Endodermal cell (in vitro differentiated cells): ENCODE measurements around the gene CYSRT1. TPM values are rescaled to one million over a fixed set of nuclear protein-coding genes. Genes with fewer than 3 reads are reported as not detected.

ENCODE experiments used
- DNase-seq: peaks from one replicate; pipeline ENCODE4 v3.0.0-alpha.2; 2017
- H3K27ac ChIP-seq: 2 replicates; pipeline ENCODE4 v1.5.1; 2013; ENCODE audit warnings: mild to moderate bottlenecking, low read depth, low read length, moderate library complexity
- H3K27me3 ChIP-seq: 2 replicates; pipeline ENCODE4 v1.6.1; 2013; ENCODE audit warnings: mild to moderate bottlenecking, low read length, moderate library complexity; ENCODE audit not compliant: insufficient read depth, control insufficient read depth, poor library complexity, severe bottlenecking
- H3K36me3 ChIP-seq: 2 replicates; pipeline ENCODE4 v1.7.0; 2013; ENCODE audit warnings: mild to moderate bottlenecking, low read length, moderate library complexity; ENCODE audit not compliant: control insufficient read depth, insufficient read depth
- H3K4me1 ChIP-seq: one replicate; pipeline ENCODE4 v1.7.0; 2013; ENCODE audit warnings: low read length; ENCODE audit not compliant: control insufficient read depth, insufficient read depth
- H3K4me3 ChIP-seq: 2 replicates; pipeline ENCODE4 v1.5.1; 2013; ENCODE audit warnings: mild to moderate bottlenecking, low read length, moderate library complexity
- H3K9ac ChIP-seq: 2 replicates; pipeline ENCODE4 v1.6.1; 2013; ENCODE audit warnings: mild to moderate bottlenecking, low read length, moderate library complexity; ENCODE audit not compliant: poor library complexity, severe bottlenecking; ENCODE audit errors: extremely low read depth
- H3K9me3 ChIP-seq: 2 replicates; pipeline ENCODE4 v1.6.1; 2013; ENCODE audit warnings: mild to moderate bottlenecking, low read length, moderate library complexity; ENCODE audit not compliant: control insufficient read depth
- H3K27ac Mint-ChIP-seq: 2 replicates; pipeline ENCODE4 v1.8.0; 2020; ENCODE audit warnings: mixed read lengths
- H3K27me3 Mint-ChIP-seq: 2 replicates; pipeline ENCODE4 v1.8.0; 2021; ENCODE audit warnings: mild to moderate bottlenecking, mixed read lengths; ENCODE audit not compliant: insufficient read depth
- H3K36me3 Mint-ChIP-seq: 2 replicates; pipeline ENCODE4 v1.8.0; 2020; ENCODE audit warnings: low read depth, mixed read lengths
- H3K4me1 Mint-ChIP-seq: 2 replicates; pipeline ENCODE4 v1.8.0; 2020; ENCODE audit warnings: mixed read lengths
- H3K4me3 Mint-ChIP-seq: 2 replicates; pipeline ENCODE4 v1.8.0; 2020; ENCODE audit warnings: mild to moderate bottlenecking, moderate library complexity, mixed read lengths
- H3K9me3 Mint-ChIP-seq: 2 replicates; pipeline ENCODE4 v1.8.0; 2020; ENCODE audit warnings: mild to moderate bottlenecking, mixed read lengths
- WGBS, 2 experiments: methylation state at CpG; one replicate each; pipeline versions ENCODE4 v1.1.5 to v1.1.7; 2013; ENCODE audit warnings: missing lambda C conversion rate in 2 of 2, mixed read lengths in 1 of 2; ENCODE audit not compliant: insufficient coverage in 1 of 2, insufficient read length in 1 of 2; 5-methylcytosine and 5-hydroxymethylcytosine counted together
- total RNA-seq, 2 donors: library from RNA; stranded (reverse); fragmentation: NEBNext Ultra II Directional in 1 of 2; extraction: Animal tissue kit (Norgen Biotek cat#: 25700) in 1 of 2; gene quantifications; 2 replicates in 1 of 2; 3 replicates in 1 of 2; pipeline ENCODE4 v1.2.1, GENCODE V29; 2021
- TF ChIP-seq, protein P1 (sequence below): fragments of 200-600 bp; sonication (generic); conservative IDR thresholded peaks from 2 replicates; pipeline ENCODE4 v1.5.0; 2021; ENCODE audit warnings: antibody characterized with exemption, mild to moderate bottlenecking

Gene CYSRT1
- total RNA-seq, 2 donors from 2014 or later: 1.4 to 1.8 TPM

GRCh38 chr9:137251194-137251461, 26.2 kb downstream of the CYSRT1 start, which contains the start of gene STPG3:
Gene STPG3, plus strand, starts transcription at chr9:137251286. Its CDS starts 1 bp downstream, at chr9:137251287.
- Mint-ChIP-seq H3K27ac (no peak within 1 kb of the TSS), H3K27me3 (peaks cover 4% of the 10 kb centered on the region), H3K4me1 (peaks cover 20% of the 10 kb centered on the region), H3K36me3 (no peaks in the 10 kb centered on the region), H3K9me3 (no peaks in the 10 kb centered on the region), H3K4me3 (no peak within 1 kb of the TSS)
- no peak for DNase-seq
- H3K4me1 ChIP-seq: peaks cover 9% of the 10 kb centered on the region
- no peaks in the 10 kb centered on the region for H3K36me3 ChIP-seq
- H3K9ac ChIP-seq: no peak within 1 kb of the TSS
- no peaks in the 10 kb centered on the region for H3K9me3 ChIP-seq
- 73 to 88% methylated on average over 3 to 4 of the region's 4 CpGs for WGBS, 2 experiments
- no peaks in the 10 kb centered on the region for H3K27me3 ChIP-seq
- H3K4me3 ChIP-seq: no peak within 1 kb of the TSS
- TF ChIP-seq, protein P1, sequence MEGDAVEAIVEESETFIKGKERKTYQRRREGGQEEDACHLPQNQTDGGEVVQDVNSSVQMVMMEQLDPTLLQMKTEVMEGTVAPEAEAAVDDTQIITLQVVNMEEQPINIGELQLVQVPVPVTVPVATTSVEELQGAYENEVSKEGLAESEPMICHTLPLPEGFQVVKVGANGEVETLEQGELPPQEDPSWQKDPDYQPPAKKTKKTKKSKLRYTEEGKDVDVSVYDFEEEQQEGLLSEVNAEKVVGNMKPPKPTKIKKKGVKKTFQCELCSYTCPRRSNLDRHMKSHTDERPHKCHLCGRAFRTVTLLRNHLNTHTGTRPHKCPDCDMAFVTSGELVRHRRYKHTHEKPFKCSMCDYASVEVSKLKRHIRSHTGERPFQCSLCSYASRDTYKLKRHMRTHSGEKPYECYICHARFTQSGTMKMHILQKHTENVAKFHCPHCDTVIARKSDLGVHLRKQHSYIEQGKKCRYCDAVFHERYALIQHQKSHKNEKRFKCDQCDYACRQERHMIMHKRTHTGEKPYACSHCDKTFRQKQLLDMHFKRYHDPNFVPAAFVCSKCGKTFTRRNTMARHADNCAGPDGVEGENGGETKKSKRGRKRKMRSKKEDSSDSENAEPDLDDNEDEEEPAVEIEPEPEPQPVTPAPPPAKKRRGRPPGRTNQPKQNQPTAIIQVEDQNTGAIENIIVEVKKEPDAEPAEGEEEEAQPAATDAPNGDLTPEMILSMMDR: no peak
- H3K27ac ChIP-seq: no peak within 1 kb of the TSS

- Histone ChIP-seq H3K36me3 (peaks cover 5% of the 10 kb centered on the region), H3K27me3 (no peaks in the 10 kb centered on the region), H3K4me1 (peaks cover 15% of the 10 kb centered on the region), H3K9ac (no peak overlapping the region), H3K27ac (no peak overlapping the region), H3K4me3 (no peak overlapping the region), H3K9me3 (no peaks in the 10 kb centered on the region)
- WGBS, 2 experiments: 88 to 93% methylated on average over 10 to 22 of the region's 22 CpGs
- peaks cover 4% of the 10 kb centered on the region for H3K27me3 Mint-ChIP-seq
- no peak overlapping the region for H3K4me3 Mint-ChIP-seq
- peaks cover 1% of the 10 kb centered on the region for H3K36me3 Mint-ChIP-seq
- H3K27ac Mint-ChIP-seq: no peak overlapping the region
- TF ChIP-seq, protein P1: no peak
- peaks cover 20% of the 10 kb centered on the region for H3K4me1 Mint-ChIP-seq
- no peaks in the 10 kb centered on the region for H3K9me3 Mint-ChIP-seq
- DNase-seq: no peak
Measured at GRCh38 chr9:137251490-137252268, 26.7 kb downstream of the CYSRT1 start.

DNA sequence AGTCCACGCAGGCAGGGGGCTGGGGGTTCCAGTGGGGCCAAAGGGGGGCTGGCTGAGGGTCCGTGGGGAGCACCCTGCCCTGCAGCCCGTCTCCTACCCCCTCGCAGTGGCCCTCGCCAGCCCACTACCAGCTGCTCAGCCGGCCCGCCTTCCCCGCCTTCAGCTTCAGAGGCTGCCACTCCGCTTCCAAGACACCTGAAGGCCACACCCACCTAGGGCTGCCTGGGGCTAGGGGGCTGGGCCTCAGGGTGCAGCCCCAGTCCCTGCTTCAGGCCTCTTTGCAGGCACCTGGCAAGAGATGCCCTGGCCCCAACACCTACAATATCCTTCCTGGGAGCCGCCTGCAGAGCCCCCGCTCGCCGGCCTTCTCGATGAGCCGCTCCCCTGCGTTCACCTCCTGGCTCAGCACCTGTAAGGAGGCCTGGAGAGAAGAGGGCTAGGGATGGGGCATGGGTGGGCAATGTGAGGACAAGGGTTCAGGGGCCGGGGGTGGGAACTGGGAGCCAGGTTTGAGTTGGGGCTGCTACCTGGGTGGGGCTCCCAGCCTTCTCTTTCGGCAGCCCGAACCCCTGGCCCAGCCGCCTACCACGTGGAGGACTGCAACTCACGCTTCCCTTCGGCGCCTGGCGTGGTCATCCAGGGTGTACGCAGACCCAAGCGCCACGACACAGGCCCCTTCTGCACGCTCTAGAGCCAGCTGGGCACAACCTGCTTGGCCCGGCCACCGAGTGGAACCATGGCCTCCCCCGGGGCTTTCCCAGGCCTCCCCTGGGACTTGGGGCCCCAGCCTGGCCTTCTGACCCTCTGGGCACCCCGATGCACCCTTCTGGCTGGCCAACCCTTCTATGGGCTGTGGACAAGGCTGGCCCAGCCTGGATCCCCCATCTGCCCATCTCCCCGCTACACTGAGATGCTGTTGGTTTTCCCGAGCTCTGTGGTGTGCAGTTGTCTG, 27.9 kb downstream of the CYSRT1 start:
- Mint-ChIP-seq H3K27me3 (peaks cover 2% of the 10 kb centered on the region), H3K27ac (no peak overlapping the region), H3K9me3 (no peaks in the 10 kb centered on the region), H3K36me3 (peaks cover 6% of the 10 kb centered on the region), H3K4me3 (no peak overlapping the region), H3K4me1 (peaks cover 17% of the 10 kb centered on the region)
- no peaks in the 10 kb centered on the region for H3K27me3 ChIP-seq
- no peak overlapping the region for H3K9ac ChIP-seq
- TF ChIP-seq, protein P1: no peak
- peaks cover 9% of the 10 kb centered on the region for H3K36me3 ChIP-seq
- no peak overlapping the region for H3K4me3 ChIP-seq
- DNase-seq: peak; percentile 85
- peaks cover 16% of the 10 kb centered on the region for H3K4me1 ChIP-seq
- 82 to 87% methylated on average over 8 to 35 of the region's 35 CpGs for WGBS, 2 experiments
- H3K9me3 ChIP-seq: no peaks in the 10 kb centered on the region
- H3K27ac ChIP-seq: no peak overlapping the region
